GM18907 (cell line): ENCODE measurements around the gene SRGAP3.

Source experiments
- ATAC-seq: cut with Tn5 transposase; IDR thresholded peaks from one replicate; pipeline ENCODE4 v1.9.1; 2021; ENCODE audit warnings: mild to moderate bottlenecking, moderate library complexity; ENCODE audit not compliant: unreplicated experiment

Gene SRGAP3

DNA sequence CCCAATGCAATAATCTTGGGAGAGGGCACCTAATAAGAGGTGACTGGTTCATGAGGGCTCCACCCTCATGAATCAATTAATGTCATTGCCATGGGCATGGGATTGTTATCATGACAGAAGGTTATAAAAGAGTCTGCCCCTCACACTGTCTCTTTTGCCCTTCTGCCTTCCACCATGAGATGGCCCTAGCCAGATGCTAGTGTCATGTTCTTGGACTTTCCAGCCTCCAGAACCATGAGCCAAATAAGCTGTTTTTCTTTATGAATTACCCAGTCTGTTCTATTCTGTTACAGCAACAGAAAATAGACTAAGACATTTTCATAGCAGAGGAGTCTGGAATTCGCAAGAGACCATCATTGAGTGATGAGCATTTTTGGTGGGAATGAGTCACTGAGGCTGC, 270.2 kb downstream of the SRGAP3 start:
- ATAC-seq: no peak

DNA sequence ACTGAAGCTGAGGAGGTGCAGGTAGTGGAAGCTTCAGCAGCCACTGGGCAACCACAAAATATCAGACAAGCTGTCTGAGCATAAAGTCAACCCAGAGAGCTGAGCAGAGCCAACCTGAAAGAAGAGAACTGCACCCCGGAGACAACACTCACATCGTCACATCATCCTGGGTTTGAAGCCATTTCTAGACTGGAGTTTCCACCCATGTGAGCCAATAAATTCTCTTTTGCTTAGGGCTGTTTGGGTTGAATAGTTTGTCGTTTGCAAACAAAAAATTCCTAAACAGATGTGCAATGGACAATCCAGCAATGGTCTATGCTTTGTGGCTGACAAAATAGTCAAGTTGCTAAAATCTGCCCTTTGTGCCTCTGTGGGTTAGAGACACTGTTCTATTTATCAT, 270.9 kb downstream of the SRGAP3 start:
- no peak for ATAC-seq

DNA sequence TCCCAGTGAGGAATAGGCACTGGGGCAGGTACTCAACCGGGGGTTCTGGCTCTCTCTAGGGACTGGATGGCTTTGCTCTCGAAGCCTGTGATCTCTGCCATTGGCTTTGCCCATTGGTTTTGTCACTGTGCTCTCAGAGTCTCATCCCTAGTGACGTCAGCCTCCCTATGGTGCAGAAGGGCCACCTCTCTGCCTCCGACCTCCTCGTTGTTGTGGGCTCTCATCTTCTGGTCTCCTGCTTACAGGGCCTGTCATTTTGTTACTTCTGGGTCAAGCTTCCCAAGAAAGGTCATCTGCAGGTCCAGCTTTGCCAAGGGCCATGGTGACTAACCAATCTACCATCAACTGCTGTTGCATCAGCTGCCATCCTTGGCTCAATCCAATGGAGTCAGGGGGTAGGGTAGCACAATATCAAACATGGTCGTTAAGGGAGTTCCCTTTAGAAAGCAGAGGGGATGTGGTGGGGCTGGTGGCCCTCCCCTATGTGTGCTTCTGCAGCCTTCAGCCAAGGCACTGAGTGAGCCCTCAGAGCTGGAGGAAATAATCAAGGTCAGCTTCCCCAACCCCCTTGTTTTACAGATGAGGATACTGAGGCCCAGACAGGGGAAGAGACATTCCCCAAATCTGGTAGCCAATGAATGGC, 272.8 kb downstream of the SRGAP3 start:
- ATAC-seq: no peak

DNA sequence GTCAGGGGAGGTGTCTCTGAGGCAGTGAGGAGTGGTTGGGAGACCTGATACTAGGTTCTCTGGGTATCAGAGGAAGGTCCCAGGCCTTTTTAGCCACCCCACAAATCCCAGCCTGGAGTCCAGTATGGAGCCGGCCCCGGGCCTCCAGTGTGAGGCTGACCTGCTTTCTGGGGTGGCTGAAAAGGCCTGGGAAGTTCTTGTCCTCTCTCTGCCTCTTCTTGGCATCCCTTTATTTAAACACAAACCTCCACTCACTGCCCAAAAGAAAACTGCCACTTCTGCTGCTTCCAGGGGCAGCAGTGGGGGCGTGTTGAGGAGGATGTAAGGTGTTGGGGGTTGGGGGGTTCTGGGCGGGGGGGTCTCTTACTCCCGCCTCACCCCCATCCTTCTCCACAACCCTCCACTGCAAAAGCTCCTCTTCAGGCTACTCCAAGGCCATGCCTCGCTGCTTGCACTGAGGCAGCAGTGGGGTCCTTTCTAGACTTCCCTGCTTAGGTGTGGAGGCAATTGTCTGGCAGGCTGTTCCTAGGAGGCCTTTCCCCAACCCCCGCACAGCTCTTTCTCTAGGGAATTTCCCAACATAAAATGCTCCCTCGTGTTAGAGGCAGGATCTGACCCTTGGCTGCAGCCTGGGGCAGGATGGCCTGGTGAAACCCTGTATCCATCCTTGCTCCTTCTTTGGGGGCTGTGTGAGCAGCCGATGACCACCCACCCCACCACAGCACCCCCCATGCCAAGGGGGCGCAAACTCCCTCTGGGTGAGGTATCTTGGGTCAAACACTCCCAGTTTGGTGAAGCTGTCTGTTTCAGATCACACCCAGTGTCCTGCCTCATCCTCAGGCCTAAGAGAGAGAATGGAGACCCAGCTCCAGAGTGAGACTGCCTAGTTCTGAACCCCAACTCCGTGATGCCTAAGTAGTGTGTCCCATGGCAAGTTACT, 274.1 kb downstream of the SRGAP3 start:
- no peak for ATAC-seq

DNA sequence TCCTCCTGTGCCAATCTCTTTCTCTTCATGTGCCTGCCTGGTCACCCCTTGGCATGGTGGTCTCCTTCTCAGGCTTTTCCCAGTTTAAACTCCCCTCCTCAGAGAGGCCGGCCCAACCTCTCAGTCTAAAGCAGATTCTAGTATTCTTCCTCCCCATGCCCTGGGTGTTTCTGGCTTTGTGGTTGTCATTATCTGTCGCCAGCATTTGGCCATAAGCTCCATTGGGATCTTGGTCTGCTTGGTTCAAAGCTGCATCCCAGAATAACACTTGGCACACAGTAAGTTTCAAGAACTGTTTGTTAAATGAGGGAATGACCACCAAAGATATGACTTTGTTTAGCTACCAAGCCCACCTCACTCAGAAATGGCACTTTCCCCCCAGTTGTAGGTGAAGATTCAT, 275.0 kb downstream of the SRGAP3 start:
- ATAC-seq: no peak

DNA sequence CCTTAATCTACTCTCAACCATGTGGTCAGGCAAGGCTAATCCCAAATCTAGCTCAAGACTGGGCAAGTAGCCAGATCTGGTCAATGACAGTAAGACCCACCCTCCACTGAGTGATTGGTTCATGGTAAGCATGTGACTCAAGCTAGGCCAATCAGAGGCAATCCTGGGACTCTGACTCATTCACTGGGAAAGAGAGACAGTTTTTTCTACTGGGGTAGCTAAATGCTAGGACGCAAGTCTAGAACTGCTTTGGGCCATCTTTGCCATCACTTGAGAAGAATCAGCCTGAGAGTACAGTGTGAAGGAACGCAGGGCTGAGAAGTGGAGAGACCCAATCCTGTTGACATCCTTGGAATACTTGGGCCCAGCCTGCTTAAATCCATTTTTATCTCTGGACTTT, 276.8 kb downstream of the SRGAP3 start:
- ATAC-seq: no peak

DNA sequence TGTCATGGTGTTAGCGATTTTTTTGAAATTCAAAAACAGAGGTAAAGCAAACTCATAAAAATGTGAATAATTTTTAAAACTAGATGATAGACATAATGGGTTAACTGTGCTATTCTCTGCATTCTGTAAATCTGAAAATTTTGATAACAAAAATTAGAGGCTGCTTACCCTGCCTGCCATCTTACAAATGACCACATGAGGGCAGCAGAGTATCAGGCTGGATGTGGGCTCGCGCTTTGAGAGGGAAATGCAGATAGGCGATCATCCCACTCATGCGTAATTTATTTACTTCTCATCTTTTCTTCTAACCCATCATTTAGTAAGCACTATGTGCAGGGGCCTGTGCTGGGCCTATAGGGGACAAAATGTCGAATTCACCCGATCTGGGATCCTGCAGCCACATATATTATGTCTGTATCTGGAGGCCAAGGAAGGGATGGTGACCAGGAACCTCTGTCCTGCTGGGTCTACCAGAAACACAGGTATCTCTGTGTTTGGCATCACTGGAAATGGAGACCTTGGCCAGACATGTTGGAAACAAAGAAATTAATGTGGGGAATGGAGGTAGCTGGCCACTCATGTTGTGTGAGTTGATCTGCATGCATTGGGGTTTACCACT, 278.4 kb downstream of the SRGAP3 start:
- peak; percentile 41 for ATAC-seq

DNA sequence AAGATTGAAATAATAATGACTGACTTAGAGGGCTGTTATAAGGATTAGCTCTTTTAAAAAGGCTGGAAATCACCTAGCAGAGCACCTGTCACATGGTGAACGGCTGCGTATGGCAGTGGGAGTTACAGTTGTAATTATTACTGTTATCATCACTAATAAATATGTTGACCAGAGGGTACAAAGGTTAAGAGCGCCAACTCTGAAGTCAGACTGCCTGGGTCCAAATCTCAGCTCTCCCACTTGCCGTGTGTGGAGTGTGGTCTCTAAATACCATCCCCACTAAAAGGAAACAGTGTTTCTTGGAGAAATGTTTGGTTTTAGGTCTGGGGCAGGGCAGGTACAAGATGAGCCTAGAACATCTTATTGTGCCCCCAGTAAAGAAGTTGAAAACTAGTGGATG, 280.2 kb downstream of the SRGAP3 start:
- no peak for ATAC-seq

DNA sequence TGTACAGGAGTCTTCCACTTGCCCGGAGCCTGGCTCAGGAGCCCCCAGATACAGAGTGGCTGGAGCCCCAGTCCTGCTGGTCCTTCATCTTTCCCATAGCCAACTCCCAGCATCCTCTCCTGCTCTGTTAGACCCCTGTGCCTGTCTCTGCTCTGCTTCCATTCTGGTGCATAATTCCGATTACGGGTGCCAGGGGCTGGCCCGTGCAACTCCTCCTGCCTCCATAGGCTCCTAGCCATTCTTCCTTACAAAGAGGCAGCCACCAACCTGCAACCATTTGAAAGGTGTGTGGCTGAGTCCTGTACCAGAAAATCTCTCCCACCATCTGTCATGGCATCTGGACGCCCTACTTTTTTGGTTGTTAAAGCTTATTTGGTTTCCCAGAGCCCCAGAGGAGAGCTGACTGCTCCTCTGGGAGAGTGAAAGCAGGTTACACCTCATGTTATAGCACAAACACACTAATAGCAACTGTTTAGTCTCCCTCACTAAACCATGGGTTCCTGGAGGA, 281.0 kb downstream of the SRGAP3 start:
- no peak for ATAC-seq

DNA sequence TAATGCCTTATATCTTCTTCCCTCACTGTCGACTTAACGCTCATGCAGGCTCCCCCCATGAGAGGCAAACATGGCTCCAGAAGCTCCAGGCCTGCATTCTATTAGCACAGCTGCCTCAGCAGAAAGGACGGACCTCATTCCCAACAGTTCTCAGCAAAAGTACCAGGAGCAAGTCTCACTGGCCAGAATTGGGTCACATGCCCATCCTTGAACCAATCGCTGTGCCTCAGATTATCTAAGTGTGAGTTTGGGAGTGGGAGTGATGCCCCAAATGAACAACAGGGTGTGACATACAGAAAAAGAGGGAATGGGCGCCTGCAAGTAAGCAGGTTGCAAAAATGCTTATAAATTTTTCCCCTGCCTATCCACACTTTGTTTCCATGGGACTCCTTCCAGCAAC, 281.9 kb downstream of the SRGAP3 start:
- ATAC-seq: no peak

DNA sequence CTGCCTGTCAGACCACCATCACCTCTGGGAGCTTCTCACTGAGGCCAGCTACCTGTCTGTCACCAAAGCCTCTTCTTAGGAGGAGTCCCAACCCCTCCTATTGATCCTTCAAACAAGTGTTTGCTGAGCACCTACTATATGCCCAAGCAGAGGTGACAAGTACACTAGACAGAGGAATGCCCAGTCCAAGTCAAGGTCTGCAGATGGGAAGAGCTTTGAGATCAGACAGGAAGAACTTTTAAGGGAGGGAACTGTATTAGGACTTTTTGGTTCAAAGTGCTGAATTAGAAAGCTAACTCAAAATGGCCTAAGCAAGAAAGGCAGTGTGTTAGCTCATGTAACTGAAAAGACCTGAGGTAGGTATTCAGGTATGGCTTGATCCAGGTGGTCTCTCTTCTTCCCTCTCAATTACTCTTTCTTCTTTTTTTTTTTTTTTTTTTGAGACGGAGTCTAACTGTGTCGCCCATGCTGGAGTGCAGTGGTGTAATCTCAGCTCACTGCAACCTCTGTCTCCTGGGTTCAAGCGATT, 282.6 kb downstream of the SRGAP3 start:
- ATAC-seq: no peak

DNA sequence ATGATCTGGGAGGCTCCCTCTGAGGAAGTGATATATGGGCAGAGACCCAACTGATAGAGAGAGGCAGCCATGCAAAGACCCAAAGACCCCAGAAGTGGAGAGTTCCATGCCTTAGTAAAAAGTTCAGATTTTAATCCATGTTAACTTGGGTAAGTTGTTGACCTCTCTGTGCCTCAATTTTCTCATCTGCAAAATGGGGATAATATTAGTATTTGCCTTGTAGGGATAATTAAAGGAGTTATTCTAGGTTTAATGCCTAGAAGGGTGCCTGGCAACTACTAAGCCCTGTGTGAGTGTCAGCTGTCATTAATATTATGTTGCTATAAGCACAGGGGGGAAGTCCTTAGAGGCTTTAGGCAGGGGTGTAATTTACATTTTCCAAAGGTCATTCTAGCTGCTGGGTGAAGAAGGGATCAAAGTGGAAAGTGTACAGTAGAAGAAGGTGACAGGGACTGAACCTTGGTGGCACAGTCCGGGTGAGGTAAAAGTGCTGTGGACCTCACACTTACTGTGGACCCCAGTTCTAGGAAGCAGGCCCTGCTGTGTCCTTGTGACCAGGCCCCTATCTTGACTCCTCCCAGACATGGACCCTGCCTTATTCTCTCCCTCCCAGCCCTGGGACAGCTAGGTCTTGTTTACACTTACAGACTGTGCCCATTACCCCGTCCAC, 283.2 kb downstream of the SRGAP3 start:
- no peak for ATAC-seq

DNA sequence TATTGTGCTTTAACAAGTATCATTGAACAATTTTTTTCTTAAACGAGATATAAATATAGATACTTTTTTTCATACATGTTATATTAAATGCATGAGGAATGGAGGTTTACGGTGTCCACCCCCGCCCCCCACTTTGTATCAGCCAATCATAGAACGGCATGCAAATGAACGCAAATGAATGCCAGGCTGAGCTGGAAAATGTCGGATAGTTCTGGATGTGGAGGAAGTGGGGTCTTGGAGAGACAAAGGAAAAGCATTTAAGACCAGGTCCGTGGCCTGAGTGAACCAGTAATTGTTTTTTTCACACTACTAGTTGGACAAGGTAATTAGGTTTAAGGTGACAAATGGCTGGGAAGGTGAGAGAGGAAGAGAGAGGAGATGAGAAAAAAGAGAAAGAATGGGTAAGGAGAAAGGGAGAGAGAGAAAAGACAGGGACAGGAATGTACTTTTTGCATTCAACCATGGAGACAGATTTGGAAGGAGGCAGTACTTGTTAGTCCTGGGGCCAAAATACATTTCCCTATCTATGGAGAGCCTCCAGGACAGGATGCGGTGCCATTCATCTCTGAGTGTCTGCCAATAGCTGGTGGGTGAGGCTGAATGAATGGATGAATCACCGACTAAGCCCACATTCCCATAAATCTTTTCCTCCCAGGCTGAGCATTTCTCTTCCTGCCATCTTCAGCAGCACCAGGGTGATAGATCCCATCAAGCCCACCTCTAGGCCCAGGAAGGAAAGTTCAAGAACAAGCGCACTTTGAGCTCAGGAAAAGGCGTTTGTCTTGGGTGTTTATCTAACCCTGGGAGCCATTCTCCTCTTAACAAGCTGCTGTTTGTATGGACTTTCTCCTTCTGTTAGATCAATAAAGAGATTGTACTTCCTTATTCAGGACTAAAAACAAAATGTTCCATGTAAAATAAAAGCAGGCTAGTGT, 284.7 kb downstream of the SRGAP3 start:
- ATAC-seq: no peak

DNA sequence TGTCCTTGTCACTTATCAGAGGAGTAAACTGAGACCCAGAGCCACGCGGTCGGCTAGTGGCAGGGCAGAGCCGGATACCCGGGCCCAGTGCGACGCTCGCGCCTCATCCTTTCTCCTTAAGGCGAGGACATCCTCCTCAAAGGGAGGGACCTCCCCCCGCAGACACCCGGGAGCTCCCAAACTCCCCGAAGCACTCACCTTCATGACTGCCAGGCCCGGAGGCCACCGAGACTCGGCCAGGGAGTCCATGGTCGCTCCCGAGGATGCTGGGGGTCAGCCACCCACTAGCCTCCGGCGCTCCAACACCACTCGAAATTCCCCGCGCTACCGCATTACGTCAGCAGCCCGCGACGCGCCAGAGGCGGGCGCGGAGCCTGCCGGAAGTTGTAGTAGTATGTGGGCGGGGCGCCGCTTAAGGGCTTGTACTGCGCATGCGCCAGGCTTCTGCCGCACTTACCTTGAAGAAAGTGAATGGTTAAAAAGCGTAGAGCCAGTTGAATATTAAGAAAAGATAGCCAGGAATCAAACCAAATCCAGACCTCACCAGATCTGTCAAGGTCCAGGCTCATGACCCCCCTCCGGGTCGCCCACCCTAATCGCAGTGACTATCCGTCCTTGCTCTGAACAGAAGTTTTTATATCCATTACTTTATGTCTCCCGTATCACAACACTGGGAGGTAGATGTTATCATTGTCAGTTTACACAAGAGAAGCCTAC, 286.2 kb downstream of the SRGAP3 start, which contains the start of gene RAD18:
RAD18 (minus strand) TSS at position 336 of the 717 bp plus-strand sequence; CDS start at position 249, 87 bp downstream.
- ATAC-seq: peak; percentile 93

DNA sequence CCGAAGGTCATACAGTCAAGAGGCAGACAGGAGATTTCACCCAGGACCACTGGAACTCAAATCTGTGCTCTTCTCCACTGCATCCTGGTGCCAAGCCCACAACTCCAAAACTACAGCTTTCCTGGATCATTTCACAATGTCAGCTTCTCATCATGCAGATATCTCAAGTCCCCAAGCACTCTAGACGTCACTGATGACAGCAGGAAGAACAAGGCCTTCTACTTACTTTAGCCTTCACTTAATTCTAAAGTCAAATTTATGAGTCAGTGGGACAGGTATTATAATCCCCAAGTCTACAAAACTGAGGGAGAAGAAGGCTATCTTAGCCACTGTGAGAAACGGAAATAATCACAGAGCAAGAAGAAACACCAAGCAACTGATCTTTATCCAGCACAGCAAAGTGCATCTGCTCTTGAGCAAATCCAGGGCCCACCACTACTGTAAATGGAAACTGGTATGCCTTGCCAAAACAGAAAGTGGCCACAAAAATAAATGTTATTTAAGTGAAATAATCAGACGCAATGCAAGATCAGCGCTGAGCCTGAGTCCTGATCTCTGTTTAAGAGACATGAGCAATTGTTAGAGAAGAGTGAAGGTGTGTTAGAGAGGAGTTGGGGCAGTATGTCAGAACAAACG, 287.1 kb downstream of the SRGAP3 start:
- peak; percentile 11 for ATAC-seq

DNA sequence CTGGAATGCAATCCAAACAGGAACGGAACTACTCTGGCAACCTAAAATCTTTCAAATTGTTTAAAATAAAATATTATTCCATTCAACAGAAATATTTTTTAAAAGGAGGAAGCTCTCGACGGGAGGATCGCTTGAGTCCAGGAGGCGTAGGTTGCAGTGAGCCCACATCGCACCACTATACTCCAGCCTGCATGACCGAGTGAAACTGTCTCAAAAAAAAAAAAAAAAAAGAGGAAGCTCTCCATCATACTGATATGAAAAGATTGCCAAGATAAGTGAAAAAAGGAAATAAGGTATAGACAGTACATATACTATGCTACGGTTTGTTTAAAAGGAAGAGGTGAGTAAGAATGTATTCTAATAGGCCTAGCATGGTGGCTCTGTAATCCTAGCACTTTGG, 289.8 kb downstream of the SRGAP3 start:
- ATAC-seq: no peak

DNA sequence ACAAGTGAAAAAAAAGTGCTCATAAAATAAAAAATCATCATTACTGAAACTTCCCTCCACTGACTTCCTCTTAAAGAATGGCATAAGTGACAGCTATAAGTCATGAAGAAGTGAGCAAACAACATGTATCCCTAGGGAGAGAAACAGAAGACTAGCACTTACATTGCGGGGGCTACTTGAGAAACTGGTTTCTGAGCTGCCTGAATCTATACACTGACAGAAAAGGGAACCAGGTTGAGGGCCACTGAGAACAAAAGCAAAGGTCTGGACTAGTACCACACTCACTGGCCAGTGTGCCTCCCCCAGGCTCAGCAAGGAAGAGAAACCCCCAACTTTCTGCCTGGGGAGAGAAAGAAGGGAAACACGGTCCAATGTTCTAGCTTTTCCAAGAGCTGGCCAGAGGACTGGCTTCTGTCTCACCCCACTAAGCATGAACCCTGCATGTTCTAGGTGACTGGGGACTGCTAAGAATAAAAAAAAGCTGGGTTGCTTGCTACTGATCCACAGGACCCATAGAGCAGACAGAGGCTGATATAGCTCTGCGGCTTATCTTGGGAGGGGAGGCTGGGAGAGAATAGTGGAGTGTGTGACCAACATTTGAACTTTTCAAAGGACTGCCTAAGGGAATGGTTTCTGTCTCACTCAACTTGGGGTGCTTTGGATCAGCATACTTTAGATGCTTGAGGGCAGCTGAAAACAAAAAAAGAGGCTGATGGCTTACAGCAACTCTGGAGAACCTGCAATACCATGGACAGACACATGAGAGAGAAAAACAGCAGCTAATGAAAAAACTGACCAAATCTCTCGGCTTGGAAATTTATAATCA, 294.3 kb downstream of the SRGAP3 start:
- ATAC-seq: peak; percentile 82

DNA sequence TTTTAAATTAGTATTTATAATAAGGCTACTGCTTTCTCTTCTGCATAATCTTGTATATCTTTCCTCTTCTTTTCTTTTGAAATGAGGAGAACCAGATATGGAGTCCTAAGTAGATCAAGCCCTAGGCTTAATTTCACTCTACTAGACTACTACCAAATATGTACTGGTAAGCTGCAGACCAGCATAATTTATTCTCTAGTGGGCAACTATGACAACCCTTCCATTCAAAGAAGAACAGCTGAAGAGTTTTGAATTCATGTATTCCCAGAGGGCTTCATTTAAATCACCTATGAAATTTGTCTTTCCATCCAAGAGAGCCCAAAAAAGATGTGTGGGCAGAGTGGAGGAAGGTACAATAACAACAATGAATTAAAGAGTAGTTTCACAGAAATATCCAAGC, 296.1 kb downstream of the SRGAP3 start:
- ATAC-seq: no peak
